Lung (tissue), 12 donors: ENCODE results near the gene PPP6R3. TPM values are rescaled to one million over a fixed set of nuclear protein-coding genes. Genes with fewer than 3 reads are reported as not detected.

Experiments
- ATAC-seq: fragments of 200-7000 bp; cut with Tn5 transposase; one replicate; pipeline ENCODE4 v1.9.1; 2020; ENCODE audit warnings: moderate number of reproducible peaks; ENCODE audit not compliant: insufficient read depth, low FRiP score
- DNase-seq, 3 donors: peaks; one replicate each; pipeline ENCODE4 v3.0.0-alpha.2; 2013 to 2017
- H3K27ac ChIP-seq, 2 donors: one replicate each; pipeline ENCODE4 v1.5.1; 2013; ENCODE audit warnings: mild to moderate bottlenecking in 2 of 2, moderate library complexity in 2 of 2, control low read depth in 1 of 2, inconsistent platforms in 1 of 2, low read depth in 1 of 2, low read length in 1 of 2
- H3K27me3 ChIP-seq, 3 donors: one replicate each; pipeline ENCODE4 v1.5.1; 2013; ENCODE audit warnings: low read length in 2 of 3; ENCODE audit not compliant: control insufficient read depth in 3 of 3, insufficient read depth in 3 of 3
- H3K36me3 ChIP-seq, 4 donors: one replicate each; pipeline ENCODE4 v1.5.1; 2013; ENCODE audit warnings: low read length in 4 of 4, mild to moderate bottlenecking in 1 of 4, moderate library complexity in 1 of 4; ENCODE audit not compliant: control insufficient read depth in 4 of 4, insufficient read depth in 4 of 4
- H3K4me1 ChIP-seq, 5 donors: one replicate each; pipeline ENCODE4 v1.5.1; 2013; ENCODE audit warnings: low read length in 5 of 5, mild to moderate bottlenecking in 2 of 5, moderate library complexity in 1 of 5; ENCODE audit not compliant: control insufficient read depth in 5 of 5, insufficient read depth in 5 of 5
- H3K4me3 ChIP-seq: one replicate; pipeline ENCODE4 v1.5.1; 2013; ENCODE audit warnings: mild to moderate bottlenecking, control low read depth, moderate library complexity
- H3K9ac ChIP-seq, 2 donors: one replicate each; pipeline ENCODE4 v1.5.1; 2013; ENCODE audit warnings: low read length in 2 of 2, control low read depth in 1 of 2; ENCODE audit not compliant: insufficient read depth in 1 of 2
- H3K9me3 ChIP-seq, 4 donors: one replicate each; pipeline ENCODE4 v1.5.1; 2013; ENCODE audit warnings: low read length in 3 of 4, mild to moderate bottlenecking in 1 of 4, moderate library complexity in 1 of 4; ENCODE audit not compliant: control insufficient read depth in 4 of 4, insufficient read depth in 3 of 4
- CTCF ChIP-seq: IDR thresholded peaks from 2 replicates; pipeline ENCODE4 v1.5.1; 2012; ENCODE audit warnings: mild to moderate bottlenecking; ENCODE audit errors: control extremely low read depth, extremely low read depth
- WGBS, 2 donors: extraction: QIAGEN DNeasy Blood & Tissue Kit; methylation state at CpG; one replicate each; pipeline ENCODE4 v1.1.7; 2013; 5-methylcytosine and 5-hydroxymethylcytosine counted together
- polyA plus RNA-seq, 2 donors: library from polyadenylated mRNA; stranded (reverse); fragments of 200-250 nt; gene quantifications; one replicate each; pipeline ENCODE4 v1.2.1, GENCODE V29; 2013
- total RNA-seq, 2 donors: library from RNA; depleted of rRNA in 1 of 2; stranded (reverse); fragments of >200 nt in 1 of 2; gene quantifications; one replicate each; pipeline ENCODE4 v1.2.1, GENCODE V29; 2014 to 2021
- donor health status: control.
- donor health status: control.
- donor health status: Bipolar disorder and iron deficiency.
- donor health status: healthy.
- donor health status: DM: yes; HTN: yes; CAD: no.

The PPP6R3 gene
- total and polyA plus RNA-seq, 4 donors = 28.5 to 217 (median 60.7) TPM

DNA sequence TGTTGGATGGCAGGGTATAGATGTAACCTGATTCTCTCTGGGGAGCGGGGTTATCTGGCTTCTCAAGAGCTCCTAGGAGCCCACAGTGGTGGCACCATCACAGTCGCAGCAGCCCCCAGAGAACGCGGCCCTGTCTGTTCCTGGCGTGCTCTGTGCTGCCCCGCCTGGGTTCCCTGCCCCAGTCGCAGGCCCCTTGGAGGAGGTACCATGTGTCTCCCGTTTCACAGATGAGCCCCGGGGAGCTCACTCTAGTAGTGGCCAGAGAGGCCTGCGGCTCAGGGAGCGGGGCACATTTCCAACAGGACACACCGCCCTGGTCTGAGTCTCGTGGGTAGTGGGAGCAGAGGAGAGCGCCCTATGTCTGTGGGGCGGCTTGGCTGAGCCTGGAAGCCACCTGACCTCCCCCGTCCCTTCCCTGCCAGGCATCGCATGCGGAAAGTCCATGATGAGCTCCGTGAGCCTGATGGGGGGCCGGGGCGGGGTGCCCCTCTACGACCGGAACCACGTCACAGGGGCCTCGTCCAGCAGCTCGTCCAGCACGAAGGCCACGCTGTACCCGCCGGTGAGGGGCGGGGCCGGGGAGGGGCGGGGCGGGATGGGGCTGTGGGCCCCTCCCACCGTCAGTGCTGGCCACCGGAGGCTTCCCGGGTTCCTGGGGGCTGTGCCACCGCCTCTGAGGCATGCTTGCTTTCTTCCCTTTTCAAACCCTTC lies 21.0 kb upstream of the PPP6R3 start:
- no peaks in the 10 kb centered on the region for H3K27me3 ChIP-seq
- no peak for ATAC-seq
- 78 to 87% methylated on average over 35 to 38 of the region's 38 CpGs for WGBS, 2 donors
- TF ChIP-seq CTCF = no peak
- DNase-seq = peak in 2 of 3 donors; percentile 46 to 60
- H3K9me3 ChIP-seq = no peaks in the 10 kb centered on the region
- H3K36me3 ChIP-seq = peaks cover 2 to 48% (median 9%) of the 10 kb centered on the region in 4 donors
- peaks cover 0 to 31% (median 8%) of the 10 kb centered on the region in 5 donors for H3K4me1 ChIP-seq
- H3K27ac ChIP-seq = peak overlapping the region in 1 of 2 donors; percentile 24
- no peak overlapping the region for H3K9ac ChIP-seq
- no peak overlapping the region for H3K4me3 ChIP-seq

DNA sequence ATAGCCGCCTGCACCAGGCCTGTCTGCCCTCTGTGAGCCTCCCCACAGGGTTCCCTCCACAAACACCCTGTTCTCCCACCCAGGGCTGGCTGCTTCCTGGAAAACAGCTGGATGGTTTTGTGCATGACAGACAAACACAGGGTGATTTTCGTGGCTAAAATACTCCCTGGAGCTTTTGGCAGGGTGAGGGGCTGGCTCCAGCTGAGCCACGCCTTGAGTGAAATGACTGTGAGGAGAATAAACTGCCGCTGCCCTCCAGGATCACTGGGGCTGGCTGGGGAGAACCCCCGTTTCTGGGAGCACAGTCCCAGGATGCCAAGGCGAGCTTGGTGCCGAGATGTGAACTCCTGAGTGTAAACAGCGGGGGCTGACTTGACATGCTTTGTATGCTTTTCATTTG lies 20.3 kb upstream of the PPP6R3 start:
- DNase-seq = peak; percentile 81 to 85 (median 85)
- peaks cover 2 to 46% (median 9%) of the 10 kb centered on the region in 4 donors for H3K36me3 ChIP-seq
- TF ChIP-seq CTCF = no peak

GRCh38 chr11:68441466-68442230 lies 18.9 kb upstream of the PPP6R3 start:
- Histone ChIP-seq H3K27me3 (no peaks in the 10 kb centered on the region), H3K4me1 (peaks cover 0 to 31% (median 8%) of the 10 kb centered on the region in 5 donors), H3K36me3 (peaks cover 2 to 43% (median 11%) of the 10 kb centered on the region in 4 donors), H3K27ac (no peak overlapping the region), H3K9ac (no peak overlapping the region), H3K4me3 (no peak overlapping the region), H3K9me3 (no peaks in the 10 kb centered on the region)
- no peak for TF ChIP-seq CTCF
- ATAC-seq (no peak), DNase-seq (peak; percentile 82 to 88 (median 83))
- WGBS, 2 donors = 77 to 82% methylated on average over 6 of the region's 6 CpGs

More for the DNA sequence above, 20.3 kb upstream of the PPP6R3 start:
- ATAC-seq = no peak
- H3K9me3 ChIP-seq = no peaks in the 10 kb centered on the region
- H3K27ac ChIP-seq = no peak overlapping the region
- no peak overlapping the region for H3K4me3 ChIP-seq
- no peak overlapping the region for H3K9ac ChIP-seq
- no peaks in the 10 kb centered on the region for H3K27me3 ChIP-seq
- 84 to 90% methylated on average over 8 of the region's 8 CpGs for WGBS, 2 donors
- peaks cover 0 to 31% (median 8%) of the 10 kb centered on the region in 5 donors for H3K4me1 ChIP-seq
